ENCODE measurements around the gene TNNI3.

Gene TNNI3

GRCh38 chr19:55149078-55150003 lies 8.2 kb downstream of the TNNI3 start, which contains the start of gene TNNT1:
TSS of gene TNNT1 (minus strand) at chr19:55149206. CDS start at chr19:55147157, 2,049 bp downstream.
- H3K4me3 ChIP-seq (ENCODE audit: low read depth, low read length), result no peak within 1 kb of the TSS
- no peak for DNase-seq (ENCODE audit: low read depth, low spot score)
- TF ChIP-seq, protein P1, sequence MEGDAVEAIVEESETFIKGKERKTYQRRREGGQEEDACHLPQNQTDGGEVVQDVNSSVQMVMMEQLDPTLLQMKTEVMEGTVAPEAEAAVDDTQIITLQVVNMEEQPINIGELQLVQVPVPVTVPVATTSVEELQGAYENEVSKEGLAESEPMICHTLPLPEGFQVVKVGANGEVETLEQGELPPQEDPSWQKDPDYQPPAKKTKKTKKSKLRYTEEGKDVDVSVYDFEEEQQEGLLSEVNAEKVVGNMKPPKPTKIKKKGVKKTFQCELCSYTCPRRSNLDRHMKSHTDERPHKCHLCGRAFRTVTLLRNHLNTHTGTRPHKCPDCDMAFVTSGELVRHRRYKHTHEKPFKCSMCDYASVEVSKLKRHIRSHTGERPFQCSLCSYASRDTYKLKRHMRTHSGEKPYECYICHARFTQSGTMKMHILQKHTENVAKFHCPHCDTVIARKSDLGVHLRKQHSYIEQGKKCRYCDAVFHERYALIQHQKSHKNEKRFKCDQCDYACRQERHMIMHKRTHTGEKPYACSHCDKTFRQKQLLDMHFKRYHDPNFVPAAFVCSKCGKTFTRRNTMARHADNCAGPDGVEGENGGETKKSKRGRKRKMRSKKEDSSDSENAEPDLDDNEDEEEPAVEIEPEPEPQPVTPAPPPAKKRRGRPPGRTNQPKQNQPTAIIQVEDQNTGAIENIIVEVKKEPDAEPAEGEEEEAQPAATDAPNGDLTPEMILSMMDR (IDR thresholded peaks at IDR 0.05; ENCODE audit: low read depth, low read length), result no peak
- in situ Hi-C loops (cut with HindIII; ENCODE audit: low sequenced_read_pairs), result no loop called here

GRCh38 chr19:55147545-55148251 lies 9.8 kb downstream of the TNNI3 start:
- H3K4me3 ChIP-seq (ENCODE audit: low read depth, low read length), result no peak overlapping the region
- TF ChIP-seq, protein P1 (IDR thresholded peaks at IDR 0.05; ENCODE audit: low read depth, low read length), result no peak
- in situ Hi-C loops (cut with HindIII; ENCODE audit: low sequenced_read_pairs), result no loop called here
- DNase-seq (ENCODE audit: low read depth, low spot score), result no peak

- DNase-seq (ENCODE audit: low read depth, low spot score), result no peak
- H3K4me3 ChIP-seq (ENCODE audit: low read depth, low read length), result no peak overlapping the region
- TF ChIP-seq, protein P1 (IDR thresholded peaks at IDR 0.05; ENCODE audit: low read depth, low read length), result no peak
- in situ Hi-C loops (cut with HindIII; ENCODE audit: low sequenced_read_pairs), result no loop called here
Observed at GRCh38 chr19:55146705-55147273, 10.7 kb downstream of the TNNI3 start.

DNA sequence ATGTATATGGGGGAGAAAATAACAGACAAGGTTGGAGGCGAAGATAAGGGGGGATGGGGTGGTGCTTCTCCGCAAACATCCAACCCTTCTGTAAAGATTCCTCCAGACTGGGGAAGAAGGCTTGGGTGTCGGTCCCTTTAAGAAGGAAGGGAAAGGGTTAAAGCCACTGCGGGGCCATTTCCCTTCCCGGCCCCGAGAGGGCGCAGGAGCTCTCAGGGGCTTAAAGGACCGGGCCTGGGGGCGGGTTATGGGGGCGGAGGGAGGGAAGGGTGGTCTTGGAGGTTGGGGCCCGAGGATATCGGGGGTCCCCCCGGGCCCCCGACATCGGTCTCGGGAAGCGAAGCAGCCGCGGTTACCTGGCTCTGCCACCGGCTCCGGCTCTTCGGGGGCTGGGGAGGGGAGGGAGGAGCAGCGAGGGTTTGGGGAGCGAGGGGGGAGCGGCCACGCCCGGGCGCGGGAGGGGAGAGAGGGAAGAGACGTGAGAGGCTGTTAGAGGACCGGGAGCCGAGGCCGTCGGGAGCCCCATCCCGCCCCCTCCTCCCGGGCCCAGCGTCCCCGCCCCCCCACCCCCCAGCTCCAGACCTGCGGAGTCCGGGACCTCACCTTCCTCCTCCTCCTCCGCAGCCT lies 11.3 kb downstream of the TNNI3 start:
- in situ Hi-C loops (cut with HindIII; ENCODE audit: low sequenced_read_pairs), result no loop called here
- TF ChIP-seq, protein P1 (IDR thresholded peaks at IDR 0.05; ENCODE audit: low read depth, low read length), result peak; percentile 52
- H3K4me3 ChIP-seq (ENCODE audit: low read depth, low read length), result no peak overlapping the region
- no peak for DNase-seq (ENCODE audit: low read depth, low spot score)

DNA sequence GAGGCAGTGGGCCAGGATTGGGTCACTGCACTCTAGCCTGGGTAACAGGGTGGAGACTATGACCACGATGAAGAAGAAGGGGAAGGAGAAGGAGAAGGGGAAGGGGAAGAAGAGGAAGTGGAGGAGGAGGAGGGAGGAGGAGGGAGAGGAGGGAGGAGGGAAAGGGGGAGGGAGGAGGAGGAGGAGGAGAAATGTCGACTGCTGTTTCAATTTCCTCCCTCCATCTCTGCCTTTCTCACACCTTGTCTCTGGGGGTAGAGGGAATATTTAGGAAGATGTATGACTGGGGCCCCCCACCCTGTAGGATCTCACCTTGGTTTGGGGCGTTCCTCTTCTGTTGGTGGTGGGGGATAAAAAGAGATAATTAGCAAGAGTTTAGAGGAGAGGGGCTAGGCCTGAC lies 12.3 kb downstream of the TNNI3 start:
- no peak for DNase-seq (ENCODE audit: low read depth, low spot score)
- no peak overlapping the region for H3K4me3 ChIP-seq (ENCODE audit: low read depth, low read length)
- in situ Hi-C loops (cut with HindIII; ENCODE audit: low sequenced_read_pairs), result no loop called here
- TF ChIP-seq, protein P1 (IDR thresholded peaks at IDR 0.05; ENCODE audit: low read depth, low read length), result no peak

- no peak for DNase-seq (ENCODE audit: low read depth, low spot score)
- TF ChIP-seq, protein P1 (IDR thresholded peaks at IDR 0.05; ENCODE audit: low read depth, low read length), result no peak
- in situ Hi-C loops (cut with HindIII; ENCODE audit: low sequenced_read_pairs), result no loop called here
- no peak overlapping the region for H3K4me3 ChIP-seq (ENCODE audit: low read depth, low read length)
Observed at GRCh38 chr19:55141696-55142095, 15.8 kb downstream of the TNNI3 start.
